Measurements from ENCODE around the gene DNAJC16. TPM values are rescaled to one million over a fixed set of nuclear protein-coding genes. Genes with fewer than 3 reads are reported as not detected.

Gene DNAJC16
- total and polyA plus RNA-seq, 2 of the 4 experiments (the other 2 are of a cell fraction), result 8.0 to 13.1 TPM

DNA sequence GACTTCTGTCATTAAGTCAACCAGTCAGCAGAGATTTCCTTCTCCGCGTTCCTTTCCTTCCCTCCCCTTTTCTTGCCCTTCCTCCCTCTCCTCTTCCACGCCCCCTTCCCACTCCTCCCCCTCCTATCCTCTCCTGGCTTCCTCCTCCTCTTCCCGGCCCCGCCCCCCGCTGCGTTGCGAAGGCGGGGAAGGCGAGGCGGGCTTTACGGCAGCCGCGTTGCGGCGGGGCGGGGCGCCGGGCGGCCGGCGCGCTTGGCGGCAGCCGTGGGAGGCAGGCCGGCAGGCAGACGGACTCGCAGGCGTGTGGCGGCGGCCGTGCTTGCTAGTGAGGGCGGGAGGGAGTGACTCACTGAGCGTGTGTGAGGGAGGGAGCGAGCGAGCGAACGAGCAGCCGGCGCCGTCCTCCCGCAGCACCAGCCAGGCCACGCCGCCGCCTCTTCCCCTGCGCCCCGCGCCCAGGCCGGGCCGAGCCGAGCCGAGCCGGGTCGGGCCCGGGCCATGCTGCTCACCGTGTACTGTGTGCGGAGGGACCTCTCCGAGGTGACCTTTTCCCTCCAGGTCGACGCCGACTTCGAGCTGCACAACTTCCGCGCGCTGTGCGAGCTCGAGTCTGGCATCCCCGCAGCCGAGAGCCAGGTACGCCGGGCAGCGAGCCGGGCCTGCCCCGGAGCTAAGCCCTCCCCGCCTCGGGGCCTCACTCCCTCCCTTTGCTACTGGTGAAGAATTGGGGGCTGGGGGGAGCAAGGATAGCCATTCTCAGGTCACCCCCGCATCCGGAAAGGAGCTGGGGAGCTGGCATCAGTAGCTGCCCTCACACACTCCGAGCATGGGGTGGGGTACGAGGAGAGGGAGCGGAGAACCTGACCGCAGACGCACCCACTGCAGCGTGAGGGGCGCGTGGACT lies 90.8 kb downstream of the DNAJC16 start, which contains the start of gene DDI2 (continued):
- TF ChIP-seq, protein P1, sequence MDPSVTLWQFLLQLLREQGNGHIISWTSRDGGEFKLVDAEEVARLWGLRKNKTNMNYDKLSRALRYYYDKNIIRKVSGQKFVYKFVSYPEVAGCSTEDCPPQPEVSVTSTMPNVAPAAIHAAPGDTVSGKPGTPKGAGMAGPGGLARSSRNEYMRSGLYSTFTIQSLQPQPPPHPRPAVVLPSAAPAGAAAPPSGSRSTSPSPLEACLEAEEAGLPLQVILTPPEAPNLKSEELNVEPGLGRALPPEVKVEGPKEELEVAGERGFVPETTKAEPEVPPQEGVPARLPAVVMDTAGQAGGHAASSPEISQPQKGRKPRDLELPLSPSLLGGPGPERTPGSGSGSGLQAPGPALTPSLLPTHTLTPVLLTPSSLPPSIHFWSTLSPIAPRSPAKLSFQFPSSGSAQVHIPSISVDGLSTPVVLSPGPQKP (IDR thresholded peaks at IDR 0.05; ENCODE audit: borderline replicate concordance, low read depth, low read length), result no peak
- no peak for TF ChIP-seq RFX5 (IDR thresholded peaks at IDR 0.05; ENCODE audit: low read depth, low read length)

All from IMR-90 (cell line).